ENCODE data around the gene SGF29.

DNA sequence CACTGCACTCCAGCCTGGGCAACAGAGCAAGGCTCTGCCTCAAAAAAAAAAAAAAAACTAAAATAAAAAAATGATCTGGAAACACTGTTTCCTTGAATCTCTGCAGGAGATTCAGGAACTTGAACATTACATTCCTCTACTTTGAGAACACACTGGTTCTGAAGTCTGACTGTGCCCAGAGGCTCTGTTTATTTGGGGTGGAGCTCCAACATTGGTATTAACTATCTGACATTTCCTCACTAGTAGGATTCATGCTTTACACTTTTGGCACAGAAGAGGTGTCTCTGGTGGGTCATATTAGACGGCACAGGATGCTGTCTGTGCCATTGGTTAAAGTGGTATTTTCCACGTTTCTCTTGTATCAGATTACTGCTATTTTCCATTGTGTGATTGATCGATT is 32.7 kb downstream of the SGF29 start:
- TF ChIP-seq, protein P1, sequence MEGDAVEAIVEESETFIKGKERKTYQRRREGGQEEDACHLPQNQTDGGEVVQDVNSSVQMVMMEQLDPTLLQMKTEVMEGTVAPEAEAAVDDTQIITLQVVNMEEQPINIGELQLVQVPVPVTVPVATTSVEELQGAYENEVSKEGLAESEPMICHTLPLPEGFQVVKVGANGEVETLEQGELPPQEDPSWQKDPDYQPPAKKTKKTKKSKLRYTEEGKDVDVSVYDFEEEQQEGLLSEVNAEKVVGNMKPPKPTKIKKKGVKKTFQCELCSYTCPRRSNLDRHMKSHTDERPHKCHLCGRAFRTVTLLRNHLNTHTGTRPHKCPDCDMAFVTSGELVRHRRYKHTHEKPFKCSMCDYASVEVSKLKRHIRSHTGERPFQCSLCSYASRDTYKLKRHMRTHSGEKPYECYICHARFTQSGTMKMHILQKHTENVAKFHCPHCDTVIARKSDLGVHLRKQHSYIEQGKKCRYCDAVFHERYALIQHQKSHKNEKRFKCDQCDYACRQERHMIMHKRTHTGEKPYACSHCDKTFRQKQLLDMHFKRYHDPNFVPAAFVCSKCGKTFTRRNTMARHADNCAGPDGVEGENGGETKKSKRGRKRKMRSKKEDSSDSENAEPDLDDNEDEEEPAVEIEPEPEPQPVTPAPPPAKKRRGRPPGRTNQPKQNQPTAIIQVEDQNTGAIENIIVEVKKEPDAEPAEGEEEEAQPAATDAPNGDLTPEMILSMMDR (IDR thresholded peaks at IDR 0.05) = no peak
- no peak for TF ChIP-seq EZH2phosphoT487 (IDR thresholded peaks at IDR 0.05)
- no peak for TF ChIP-seq EZH2 (IDR thresholded peaks at IDR 0.05)

Measured in neural progenitor cell (in vitro differentiated cells).